ENCODE measurements around the gene SENP1.

DNA sequence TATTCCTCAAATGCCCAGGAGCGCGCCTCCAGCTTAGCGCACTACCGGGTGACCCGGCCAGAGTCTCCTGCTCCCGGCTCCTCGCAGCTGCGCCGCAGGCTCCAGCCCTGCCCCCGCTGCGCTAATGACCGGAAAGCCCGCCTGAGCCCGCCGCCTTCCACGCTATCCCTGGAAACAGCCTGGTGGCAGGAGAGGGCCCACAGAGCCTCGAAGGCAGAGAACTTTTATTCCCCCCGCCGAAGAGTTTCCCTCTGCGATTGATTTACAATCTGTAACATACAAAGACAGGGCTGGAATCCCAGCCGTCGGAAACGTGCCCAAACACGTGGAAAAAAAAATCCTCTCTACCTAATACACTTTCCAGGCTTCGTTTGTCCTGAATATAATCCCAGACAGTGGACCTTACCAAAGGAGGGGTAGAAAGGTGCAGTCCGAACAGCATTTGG lies 103.1 kb downstream of the SENP1 start:
- TF ChIP-seq POLR2AphosphoS5 (IDR thresholded peaks at IDR 0.05) = no peak
- TF ChIP-seq POLR2A (IDR thresholded peaks at IDR 0.05) = no peak
- TF ChIP-seq EP300 (IDR thresholded peaks at IDR 0.05) = no peak
